Heart left ventricle (tissue), 16 donors: ENCODE measurements around the gene SPESP1. TPM values are rescaled to one million over a fixed set of nuclear protein-coding genes. Genes with fewer than 3 reads are reported as not detected.

Experiments used
- ATAC-seq, 4 donors: fragments of 200-7000 bp; cut with Tn5 transposase; one replicate each; pipeline ENCODE4 v1.9.1; 2020 to 2022; ENCODE audit warnings: moderate library complexity in 4 of 4, mild to moderate bottlenecking in 3 of 4, moderate number of reproducible peaks in 1 of 4
- DNase-seq, 5 donors: peaks; one replicate each; pipeline ENCODE4 v3.0.0-alpha.2; 2020
- H3K27ac ChIP-seq, 12 donors: fragments of 200-600 bp; sonication (generic) in 4 of 12; one replicate each; pipeline versions ENCODE4 v1.5.0 to v1.8.0; 2016 to 2022; ENCODE audit warnings: mild to moderate bottlenecking in 2 of 12
- H3K27me3 ChIP-seq, 9 donors: fragments of 200-600 bp; sonication (generic) in 2 of 9; one replicate each; pipeline versions ENCODE4 v1.5.1 to v1.8.0; 2016 to 2022; ENCODE audit warnings: mild to moderate bottlenecking in 3 of 9
- H3K36me3 ChIP-seq, 9 donors: fragments of 200-600 bp; sonication (generic) in 2 of 9; one replicate each; pipeline versions ENCODE4 v1.5.0 to v1.8.0; 2018 to 2022; ENCODE audit warnings: mild to moderate bottlenecking in 2 of 9
- H3K4me1 ChIP-seq, 12 donors: fragments of 200-600 bp; sonication (generic) in 4 of 12; one replicate each; pipeline versions ENCODE4 v1.5.0 to v1.8.0; 2016 to 2022; ENCODE audit warnings: mild to moderate bottlenecking in 3 of 12
- H3K4me3 ChIP-seq, 12 donors: fragments of 200-600 bp; sonication (generic) in 4 of 12; one replicate each; pipeline versions ENCODE4 v1.5.0 to v1.8.0; 2017 to 2022; ENCODE audit warnings: mild to moderate bottlenecking in 9 of 12, moderate library complexity in 4 of 12
- H3K9me3 ChIP-seq, 12 donors: fragments of 200-600 bp; sonication (generic) in 4 of 12; one replicate each; pipeline versions ENCODE4 v1.5.0 to v1.8.0; 2016 to 2022; ENCODE audit warnings: mild to moderate bottlenecking in 1 of 12
- CTCF ChIP-seq, 12 donors: fragments of 200-600 bp; sonication (generic) in 4 of 12; IDR thresholded peaks; one replicate each; pipeline versions ENCODE4 v1.5.0 to v1.8.0; 2018 to 2022; ENCODE audit warnings: antibody characterized with exemption in 12 of 12, mild to moderate bottlenecking in 5 of 12
- POLR2A ChIP-seq, 2 donors: fragments of 450-650 bp; IDR thresholded peaks; one replicate each; pipeline ENCODE4 v1.6.1; 2017; ENCODE audit warnings: antibody characterized with exemption in 2 of 2, mild to moderate bottlenecking in 2 of 2, moderate library complexity in 2 of 2
- WGBS, 4 donors: extraction: QIAGEN DNeasy Blood & Tissue Kit in 2 of 4; methylation state at CpG; one replicate each; pipeline versions ENCODE4 v1.1.5 to v1.1.7; 2013 to 2018; 5-methylcytosine and 5-hydroxymethylcytosine counted together
- intact Hi-C, 10 donors: fragments of 100-400 bp; cut with DNase I; formaldehyde crosslinking; loops; one replicate each; pipeline versions ENCODE4 v1.11.1 to v1.14.2; 2022
- polyA plus RNA-seq, 2 donors: library from polyadenylated mRNA; stranded (reverse); fragments of 200-250 nt; gene quantifications; one replicate each; pipeline ENCODE4 v1.2.3, GENCODE V29; 2013
- total RNA-seq, 9 donors: library from RNA; depleted of rRNA in 2 of 9; stranded (reverse); fragments of >200 nt in 2 of 9; fragmentation: NEBNext Ultra II Directional in 3 of 9; extraction: Animal tissue kit (Norgen Biotek cat#: 25700) in 3 of 9; gene quantifications; one replicate each; pipeline versions ENCODE4 v1.1.0 to v1.2.4, GENCODE V29; 2016 to 2023
- donor health status: ischemic (EF 13 %, LVEDD 7.1; RV severe dilation, severe dysfunction).
- donor health status: healthy with polysubstance abuse.
- donor health status: DM: no; HTN: yes; CAD: no.
- donor health status: DM: no; HTN: no; CAD: no.
- donor health status: ischemic (EF 25% LVEDD 6.9; RV normal size, moderate dysfunction).
- donor health status: ischemic (EF 25% LVEDD 5.7; RV mildly dilated, moderate dysfunction).
- donor health status: healthy.
- donor health status: DM: yes; HTN: yes; CAD: no.
- donor health status: ischemic (EF 35%, LVEDD 5.7; RV mildly dilated, moderate dysfunction).
- donor health status: nonischemic (EF 11% LVEDD 7.7; RV severe dilation, severe dysfunction).
- donor health status: DM: yes; HTN: yes; CAD: no.
- donor health status: PGD.
- donor health status: ischemic (EF 29% LVEDD 5.4; RV normal size, mild dysfunction).
- donor health status: nonischemic (EF 23%, LVEDD 6.1; RV moderate dilation, normal function).

Gene SPESP1
- total and polyA plus RNA-seq, 11 donors: 1.2 to 11.0 (median 4.9) TPM; not detected in 1

GRCh38 chr15:68987120-68987519 is 56.8 kb downstream of the SPESP1 start:
- Histone ChIP-seq H3K36me3 (no peaks in the 10 kb centered on the region), H3K4me3 (no peak overlapping the region), H3K4me1 (peaks cover 0 to 27% (median 6%) of the 10 kb centered on the region in 12 donors), H3K9me3 (no peaks in the 10 kb centered on the region), H3K27ac (no peak overlapping the region), H3K27me3 (no peaks in the 10 kb centered on the region)
- 87 to 97% (median 91%) methylated on average over 6 of the region's 6 CpGs for WGBS, 4 donors
- no peak for ATAC-seq
- DNase-seq: no peak
- no peak for TF ChIP-seq POLR2A (IDR thresholded peaks at IDR 0.05)
- no peak for TF ChIP-seq CTCF (IDR thresholded peaks at IDR 0.05)
- intact Hi-C loops: no loop called here

- intact Hi-C loops: no loop called here
- H3K4me3 ChIP-seq: no peak overlapping the region
- no peak for ATAC-seq
- H3K36me3 ChIP-seq: no peaks in the 10 kb centered on the region
- H3K27me3 ChIP-seq: no peaks in the 10 kb centered on the region
- H3K9me3 ChIP-seq: no peaks in the 10 kb centered on the region
- H3K27ac ChIP-seq: no peak overlapping the region
- H3K4me1 ChIP-seq: peaks cover 0 to 31% (median 6%) of the 10 kb centered on the region in 12 donors
- DNase-seq: no peak
- TF ChIP-seq POLR2A (IDR thresholded peaks at IDR 0.05) (no peak), CTCF (IDR thresholded peaks at IDR 0.05) (no peak)
- 32 to 88% (median 66%) methylated on average over 1 of the region's 1 CpG for WGBS, 4 donors
These were observed 57.4 kb downstream of the SPESP1 start for GRCh38 chr15:68987676-68988075.

GRCh38 chr15:68989541-68990230 is 59.4 kb downstream of the SPESP1 start:
- Histone ChIP-seq H3K27ac (no peak overlapping the region), H3K9me3 (no peaks in the 10 kb centered on the region), H3K4me3 (no peak overlapping the region), H3K27me3 (no peaks in the 10 kb centered on the region), H3K4me1 (peaks cover 0 to 31% (median 6%) of the 10 kb centered on the region in 12 donors), H3K36me3 (no peaks in the 10 kb centered on the region)
- intact Hi-C loops: no loop called here
- no peak for DNase-seq
- ATAC-seq: peak in 2 of 4 donors; percentile 23 to 34
- TF ChIP-seq POLR2A (IDR thresholded peaks at IDR 0.05): no peak
- no peak for TF ChIP-seq CTCF (IDR thresholded peaks at IDR 0.05)
- WGBS, 4 donors: 67 to 75% (median 72%) methylated on average over 2 of the region's 2 CpGs

GRCh38 chr15:68990231-68990991 is 60.1 kb downstream of the SPESP1 start:
- ATAC-seq: no peak
- no peaks in the 10 kb centered on the region for H3K9me3 ChIP-seq
- no peaks in the 10 kb centered on the region for H3K36me3 ChIP-seq
- no peak for DNase-seq
- H3K4me3 ChIP-seq: no peak overlapping the region
- peaks cover 0 to 31% (median 6%) of the 10 kb centered on the region in 12 donors for H3K4me1 ChIP-seq
- no peak overlapping the region for H3K27ac ChIP-seq
- intact Hi-C loops: no loop called here
- 80 to 85% (median 82%) methylated on average over 7 of the region's 7 CpGs for WGBS, 4 donors
- TF ChIP-seq CTCF (IDR thresholded peaks at IDR 0.05): no peak
- TF ChIP-seq POLR2A (IDR thresholded peaks at IDR 0.05): no peak
- no peaks in the 10 kb centered on the region for H3K27me3 ChIP-seq
